Coronary artery (tissue), 2 donors: Measurements from ENCODE around the gene CRTAC1.

Experiments
- DNase-seq: peaks from one replicate; pipeline ENCODE4 v3.0.0-alpha.2; 2017; ENCODE audit warnings: low spot score
- H3K27ac ChIP-seq, 2 donors: fragments of 200-600 bp; sonication (generic); one replicate each; pipeline ENCODE4 v1.5.1; 2016 to 2019
- H3K4me3 ChIP-seq: fragments of 200-600 bp; sonication (generic); 2 replicates; pipeline ENCODE4 v1.5.1; 2016; ENCODE audit warnings: mild to moderate bottlenecking, moderate library complexity
- TF ChIP-seq, protein P1 (sequence below): fragments of 200-600 bp; sonication (generic); IDR thresholded peaks from one replicate; pipeline ENCODE4 v1.5.1; 2019; ENCODE audit warnings: antibody characterized with exemption

Gene CRTAC1

DNA sequence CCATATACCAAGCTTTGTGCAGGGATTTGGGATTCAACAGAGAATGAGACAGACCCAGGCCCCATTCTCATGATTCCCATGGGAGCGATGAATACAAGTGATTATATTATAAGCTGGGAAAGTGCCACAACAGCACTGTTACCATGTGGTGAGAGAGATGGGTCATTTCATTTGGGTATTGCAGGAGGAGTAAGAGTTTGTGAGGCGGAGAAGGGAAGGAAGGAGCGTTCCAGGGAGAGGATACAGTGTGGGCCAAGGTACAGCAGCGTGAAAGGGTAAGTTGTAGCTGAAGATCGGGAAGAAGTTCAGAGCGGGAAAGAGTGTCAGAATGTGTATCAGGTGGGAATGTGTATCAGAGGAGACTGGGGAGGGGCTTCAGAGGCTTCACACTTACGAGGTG is 142.3 kb downstream of the CRTAC1 start:
- H3K27ac ChIP-seq: peak overlapping the region in 1 of 2 donors; percentile 62

DNA sequence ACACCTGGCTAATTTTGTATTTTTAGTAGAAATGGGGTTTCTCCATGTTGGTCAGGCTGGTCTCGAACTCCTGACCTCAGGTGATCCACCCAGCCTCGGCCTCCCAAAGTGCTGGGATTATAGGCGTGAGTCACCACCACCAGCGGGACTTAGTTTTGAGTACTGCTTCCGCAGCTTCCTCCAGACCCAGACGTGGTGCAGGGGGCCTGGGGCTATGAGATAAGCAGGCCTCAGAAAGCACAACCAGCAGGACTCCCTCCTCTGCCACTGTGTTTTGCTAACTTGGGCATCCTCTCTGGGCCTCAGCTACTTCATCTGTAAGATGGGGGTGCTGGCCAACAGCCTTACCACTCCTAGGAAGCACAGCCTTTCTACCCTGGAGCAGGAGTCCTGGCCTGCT is 143.0 kb downstream of the CRTAC1 start:
- no peak for DNase-seq
- TF ChIP-seq, protein P1, sequence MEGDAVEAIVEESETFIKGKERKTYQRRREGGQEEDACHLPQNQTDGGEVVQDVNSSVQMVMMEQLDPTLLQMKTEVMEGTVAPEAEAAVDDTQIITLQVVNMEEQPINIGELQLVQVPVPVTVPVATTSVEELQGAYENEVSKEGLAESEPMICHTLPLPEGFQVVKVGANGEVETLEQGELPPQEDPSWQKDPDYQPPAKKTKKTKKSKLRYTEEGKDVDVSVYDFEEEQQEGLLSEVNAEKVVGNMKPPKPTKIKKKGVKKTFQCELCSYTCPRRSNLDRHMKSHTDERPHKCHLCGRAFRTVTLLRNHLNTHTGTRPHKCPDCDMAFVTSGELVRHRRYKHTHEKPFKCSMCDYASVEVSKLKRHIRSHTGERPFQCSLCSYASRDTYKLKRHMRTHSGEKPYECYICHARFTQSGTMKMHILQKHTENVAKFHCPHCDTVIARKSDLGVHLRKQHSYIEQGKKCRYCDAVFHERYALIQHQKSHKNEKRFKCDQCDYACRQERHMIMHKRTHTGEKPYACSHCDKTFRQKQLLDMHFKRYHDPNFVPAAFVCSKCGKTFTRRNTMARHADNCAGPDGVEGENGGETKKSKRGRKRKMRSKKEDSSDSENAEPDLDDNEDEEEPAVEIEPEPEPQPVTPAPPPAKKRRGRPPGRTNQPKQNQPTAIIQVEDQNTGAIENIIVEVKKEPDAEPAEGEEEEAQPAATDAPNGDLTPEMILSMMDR: no peak

More for the DNA sequence above, 142.3 kb downstream of the CRTAC1 start:
- TF ChIP-seq, protein P1: no peak
- no peak overlapping the region for H3K4me3 ChIP-seq
- DNase-seq: no peak

DNA sequence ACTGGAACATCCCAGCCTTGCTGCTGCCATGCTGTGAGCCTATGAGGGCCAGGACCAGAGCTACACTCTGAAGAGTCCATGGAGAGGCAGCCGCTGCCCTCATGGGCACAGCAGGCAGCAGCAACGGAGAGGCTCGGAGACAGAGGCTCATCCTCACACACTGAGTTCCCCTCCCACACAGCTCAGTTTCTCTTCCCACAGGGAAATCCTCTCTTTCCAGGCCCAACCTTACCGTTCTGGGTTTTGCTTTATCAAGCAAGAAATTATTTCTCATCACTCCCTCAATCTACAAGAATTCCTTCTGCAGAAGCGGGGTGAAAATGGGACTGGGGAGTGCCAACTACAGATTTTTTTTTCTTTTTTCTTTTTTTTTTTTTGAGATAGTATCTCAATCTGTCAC is 144.1 kb downstream of the CRTAC1 start:
- Histone ChIP-seq H3K27ac (no peak overlapping the region), H3K4me3 (no peak overlapping the region)
- TF ChIP-seq, protein P1: no peak
- DNase-seq: no peak

More for the DNA sequence above, 143.0 kb downstream of the CRTAC1 start:
- Histone ChIP-seq H3K27ac (no peak overlapping the region), H3K4me3 (no peak overlapping the region)

DNA sequence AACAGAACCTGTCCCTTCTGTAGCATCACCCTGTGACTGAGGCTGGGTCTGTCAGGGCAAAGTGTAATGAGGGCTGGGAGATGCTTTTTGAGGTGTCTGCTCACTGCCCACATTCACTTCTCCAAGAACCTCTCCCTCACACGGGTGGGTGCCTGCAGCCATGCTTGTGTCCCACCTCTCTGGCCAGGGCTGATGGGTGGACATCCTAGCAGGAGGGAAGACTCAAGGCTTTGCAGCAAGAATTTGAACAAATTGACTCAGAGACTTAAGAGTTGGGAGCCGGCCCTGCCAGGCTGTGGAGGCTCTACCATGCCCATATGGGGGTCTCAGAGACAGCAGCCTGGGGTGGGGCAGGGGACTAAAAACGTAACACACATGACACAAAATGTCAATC is 147.3 kb downstream of the CRTAC1 start:
- no peak for DNase-seq
- TF ChIP-seq, protein P1: no peak
- Histone ChIP-seq H3K27ac (peak overlapping the region in 1 of 2 donors; percentile 54), H3K4me3 (no peak overlapping the region)

DNA sequence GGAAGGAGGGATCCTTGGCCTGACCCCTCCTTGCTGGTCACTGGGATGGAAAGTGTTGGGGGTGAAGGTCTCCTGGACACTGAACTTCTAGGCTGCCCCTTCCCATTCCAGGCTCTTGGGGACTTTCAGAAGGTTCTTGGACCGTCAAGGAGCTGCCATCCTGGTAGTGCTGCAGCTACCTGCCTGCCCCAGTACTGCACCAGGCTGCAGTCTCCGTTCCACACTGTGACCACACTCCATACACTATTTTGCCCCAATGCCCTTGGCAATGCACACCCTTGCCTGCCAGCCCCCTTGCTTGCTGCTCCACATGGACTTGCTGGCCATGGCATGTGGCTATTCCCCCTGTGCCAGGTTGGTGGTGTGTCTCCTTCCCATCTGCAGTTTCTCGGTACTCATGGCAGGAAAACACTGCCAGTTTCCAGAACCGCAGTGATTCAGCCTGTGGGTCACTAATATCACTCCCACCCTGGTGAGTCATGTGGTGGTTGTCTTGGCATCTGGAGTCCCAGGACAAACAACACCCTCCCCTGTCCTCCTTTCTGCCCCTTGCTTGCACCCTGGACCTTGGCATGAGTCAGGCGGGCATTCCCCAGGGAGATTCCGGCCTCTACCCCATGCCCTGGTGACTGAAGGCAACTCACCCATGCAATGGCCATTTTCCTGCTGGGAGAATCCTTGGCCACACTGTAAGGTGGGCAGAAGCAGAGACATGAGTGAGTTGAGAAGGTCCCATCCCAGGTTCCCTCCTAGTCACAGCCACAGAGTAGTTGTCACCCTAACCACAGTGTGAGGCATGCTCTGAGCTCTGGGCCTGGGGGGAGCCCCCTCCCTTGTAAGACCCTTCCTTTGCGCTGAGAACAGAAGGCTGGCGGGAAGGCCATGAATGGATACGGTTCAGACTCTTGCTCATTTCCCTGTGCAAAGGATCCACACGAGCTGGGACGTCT is 148.0 kb downstream of the CRTAC1 start:
- DNase-seq: peak; percentile 94
- no peak overlapping the region for H3K4me3 ChIP-seq
- peak overlapping the region in 1 of 2 donors; percentile 65 for H3K27ac ChIP-seq
- TF ChIP-seq, protein P1: no peak

DNA sequence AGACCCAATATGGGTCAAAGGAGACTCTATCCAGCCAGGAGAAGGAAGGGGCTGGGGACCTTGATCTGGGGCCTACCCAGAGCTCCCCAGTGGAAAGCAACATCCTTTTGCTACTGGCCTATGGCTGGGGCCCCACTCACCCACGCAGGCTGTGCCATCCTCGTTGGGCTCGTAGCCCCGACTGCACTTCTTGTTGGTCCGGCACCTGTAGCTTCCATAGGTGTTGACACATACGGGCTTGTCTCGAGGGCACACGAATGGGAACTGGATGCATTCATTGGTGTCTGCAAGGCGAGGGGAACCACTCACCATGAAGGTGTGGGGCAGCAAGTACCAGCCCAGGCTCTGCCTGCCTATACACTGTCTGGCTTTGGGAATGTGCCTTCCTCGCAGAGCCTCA is 150.3 kb downstream of the CRTAC1 start:
- DNase-seq: no peak
- TF ChIP-seq, protein P1: no peak
- H3K4me3 ChIP-seq: no peak overlapping the region
- no peak overlapping the region for H3K27ac ChIP-seq

DNA sequence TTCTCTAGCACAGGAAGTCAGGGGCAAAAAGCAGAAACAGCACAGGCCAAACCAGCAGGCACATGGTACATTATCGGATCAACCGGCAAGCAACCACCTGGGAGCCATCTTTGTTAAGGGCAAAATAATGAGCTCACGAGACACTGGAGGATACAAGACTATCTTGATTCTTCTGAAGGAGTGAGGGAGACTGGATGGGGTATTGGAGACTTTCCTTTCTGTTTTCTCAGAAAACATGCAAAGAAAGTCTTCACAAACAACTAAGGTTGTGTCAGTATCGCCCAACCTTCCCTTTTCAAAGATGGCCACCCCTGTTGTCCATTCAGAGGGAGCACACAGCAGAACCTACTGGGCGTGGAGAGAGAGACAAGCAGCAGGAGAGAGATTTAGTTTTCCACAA is 151.2 kb downstream of the CRTAC1 start:
- DNase-seq: no peak
- TF ChIP-seq, protein P1: no peak
- Histone ChIP-seq H3K27ac (no peak overlapping the region), H3K4me3 (no peak overlapping the region)
